Islet of Langerhans (tissue), 1 donor: ENCODE data around the gene PRM1.

Source experiments
- FAIRE-seq: peaks from one replicate; lab custom pipeline; 2011; peaks lifted over from hg19 to GRCh38; lab: Jason Lieb, UNC

Gene PRM1

DNA sequence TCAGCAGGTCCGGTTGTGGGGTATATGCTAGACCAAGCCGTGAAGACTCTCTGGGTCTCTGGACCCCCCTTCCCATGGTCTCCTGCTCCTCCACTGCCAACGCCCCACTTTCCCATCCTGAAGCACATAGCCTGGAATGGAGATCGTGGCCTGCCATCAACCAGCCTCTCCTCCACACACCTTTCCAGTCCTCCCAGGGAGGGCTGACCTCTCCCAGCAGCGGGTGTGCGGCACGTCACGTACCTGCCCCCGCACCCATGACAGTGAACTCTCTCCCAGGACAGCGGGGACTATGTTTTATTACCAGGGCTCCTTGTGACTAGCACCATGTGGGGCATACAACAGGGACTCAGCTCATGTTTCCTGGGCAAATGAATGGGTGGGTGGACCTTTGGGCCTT, 9.5 kb downstream of the PRM1 start:
- FAIRE-seq: no peak

DNA sequence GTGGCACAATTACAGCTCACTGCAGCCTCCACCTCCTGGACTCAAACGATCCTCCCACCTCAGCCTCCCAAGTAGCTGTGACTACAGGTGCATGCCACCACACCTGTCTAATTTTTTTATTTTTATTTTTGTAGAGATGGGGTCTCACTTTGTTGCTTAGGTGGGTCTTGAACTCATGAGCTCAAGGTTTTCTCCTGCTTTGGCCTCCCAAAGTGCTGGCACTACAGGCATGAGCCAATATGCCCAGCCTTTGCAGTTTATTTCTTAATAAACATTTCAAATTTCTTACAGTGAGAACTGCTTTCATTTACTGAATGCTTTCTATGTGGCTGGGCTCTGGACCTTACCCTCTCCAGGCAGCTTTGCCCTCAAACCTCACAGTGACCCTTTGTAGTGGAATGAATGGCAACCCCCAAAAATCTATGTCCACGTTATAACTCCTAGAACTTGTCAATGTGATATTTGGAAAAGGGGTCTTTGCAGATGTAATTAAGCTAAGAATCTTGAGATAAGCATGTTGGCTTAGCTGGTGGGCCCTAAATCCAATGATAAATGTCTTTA, 10.4 kb downstream of the PRM1 start:
- no peak for FAIRE-seq

DNA sequence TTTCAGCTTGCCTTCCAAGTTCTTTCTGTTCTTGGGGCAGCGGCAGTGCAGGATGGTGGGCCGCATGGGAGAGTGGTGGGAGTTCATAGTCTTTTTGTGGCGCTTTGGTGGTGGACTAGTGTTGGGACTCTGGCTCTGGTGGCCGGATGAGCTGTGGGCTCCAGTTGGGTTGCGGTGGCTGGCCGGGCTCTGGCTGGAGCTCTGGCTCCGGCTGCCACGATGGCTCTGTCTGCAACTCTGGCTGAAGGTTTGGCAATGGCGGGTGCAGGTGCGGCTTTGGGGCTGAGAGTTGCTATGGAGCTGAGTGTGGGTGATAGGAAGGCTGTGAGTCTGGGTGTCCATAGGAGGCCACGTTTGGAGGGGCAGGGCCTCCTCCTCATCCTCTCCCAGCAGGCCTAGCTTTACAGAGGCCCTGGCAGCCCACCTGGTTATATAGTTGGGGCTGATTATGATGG, 12.2 kb downstream of the PRM1 start, which contains the start of gene TNP2:
Gene TNP2 (minus strand): TSS at position 405 of the 455 bp plus-strand sequence. CDS start 63 bp downstream, at position 342.
- no peak for FAIRE-seq

DNA sequence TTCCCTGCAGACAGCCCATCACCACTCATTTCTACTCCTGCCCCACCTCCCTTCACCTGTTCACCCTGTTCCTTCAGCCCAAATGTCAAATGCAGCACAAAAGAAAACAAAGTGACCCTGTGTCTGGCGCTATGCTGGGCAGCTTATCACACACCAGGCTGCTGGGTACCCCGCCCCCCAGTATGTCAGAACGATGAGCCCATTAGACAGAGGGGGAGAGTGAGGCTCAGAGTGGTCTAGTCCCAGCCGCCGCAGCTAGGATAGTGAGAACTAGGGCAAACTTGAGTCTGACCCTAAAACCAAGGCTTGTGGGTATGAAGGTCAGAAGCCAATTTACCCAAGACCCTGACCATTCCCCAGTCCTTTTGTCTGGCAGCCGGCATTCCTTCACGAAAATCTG, 16.0 kb downstream of the PRM1 start:
- no peak for FAIRE-seq

DNA sequence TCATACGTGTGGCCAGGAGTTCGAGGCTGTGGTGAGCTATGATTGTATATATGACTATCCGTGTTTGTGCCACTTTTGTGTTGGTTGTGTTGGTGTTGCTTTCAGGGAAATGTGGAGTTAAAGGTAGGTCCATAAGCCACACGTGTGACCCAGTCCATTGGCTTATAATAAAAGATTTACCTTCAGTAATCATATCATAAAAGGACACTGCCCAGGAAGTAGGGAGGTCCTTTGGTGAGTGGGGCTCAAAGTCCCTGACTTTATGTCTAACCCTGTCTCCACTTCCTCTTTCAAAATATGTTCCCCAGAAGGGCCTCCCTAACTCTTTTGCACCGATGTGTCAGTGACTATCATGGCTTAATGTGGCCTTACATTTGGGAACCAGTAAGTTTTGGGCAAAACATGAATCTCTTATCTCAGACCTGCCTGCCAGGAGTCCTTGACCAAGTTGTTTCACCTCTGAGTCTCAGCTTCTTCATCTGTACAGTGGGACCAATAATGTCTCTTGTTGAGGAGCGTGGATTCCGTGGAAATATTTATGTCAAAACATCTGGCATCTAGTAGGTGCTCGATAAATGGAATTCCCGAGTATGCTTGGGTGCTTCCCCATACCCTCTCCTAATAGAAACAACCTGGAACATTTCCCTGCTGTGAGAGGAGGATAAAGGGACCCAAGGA, 16.8 kb downstream of the PRM1 start:
- FAIRE-seq: no peak

DNA sequence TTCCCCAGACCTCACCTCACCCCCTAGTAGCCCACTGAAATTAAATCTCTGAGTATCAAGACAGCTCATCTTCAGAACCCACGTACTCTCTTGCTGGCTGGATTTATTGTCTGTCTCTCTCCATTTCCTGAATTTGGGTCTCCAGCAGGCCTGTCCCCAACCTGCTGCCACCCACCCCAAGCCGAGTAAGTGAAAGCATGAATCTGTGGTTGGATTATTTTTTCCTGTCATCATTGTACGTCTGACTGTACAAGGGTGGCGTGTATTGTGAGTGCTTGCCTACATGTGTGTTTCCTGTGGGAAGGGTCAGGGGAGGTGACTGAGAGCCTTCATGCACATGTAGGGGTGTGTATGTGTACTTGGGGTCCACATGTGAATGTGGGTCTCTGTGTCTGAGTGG, 17.4 kb downstream of the PRM1 start:
- FAIRE-seq: no peak

DNA sequence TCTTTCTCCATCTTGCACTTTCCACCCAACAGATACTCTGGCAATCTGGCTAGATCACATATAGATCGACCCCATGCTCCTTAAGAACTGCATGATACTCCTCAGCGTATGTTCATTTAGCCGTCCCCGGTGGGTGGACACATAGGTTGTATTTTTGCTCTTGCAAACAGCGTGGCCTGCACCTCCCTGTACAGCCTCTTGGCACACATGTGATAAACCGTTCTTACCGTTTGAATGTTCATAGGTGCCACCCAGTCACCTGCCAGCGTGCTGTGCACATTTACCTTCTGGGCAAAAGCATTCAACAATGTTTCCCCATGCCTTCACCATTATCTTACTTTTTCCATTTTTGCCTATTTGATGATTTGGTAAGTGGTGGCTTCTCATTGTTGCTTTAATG, 18.2 kb downstream of the PRM1 start:
- FAIRE-seq: no peak

DNA sequence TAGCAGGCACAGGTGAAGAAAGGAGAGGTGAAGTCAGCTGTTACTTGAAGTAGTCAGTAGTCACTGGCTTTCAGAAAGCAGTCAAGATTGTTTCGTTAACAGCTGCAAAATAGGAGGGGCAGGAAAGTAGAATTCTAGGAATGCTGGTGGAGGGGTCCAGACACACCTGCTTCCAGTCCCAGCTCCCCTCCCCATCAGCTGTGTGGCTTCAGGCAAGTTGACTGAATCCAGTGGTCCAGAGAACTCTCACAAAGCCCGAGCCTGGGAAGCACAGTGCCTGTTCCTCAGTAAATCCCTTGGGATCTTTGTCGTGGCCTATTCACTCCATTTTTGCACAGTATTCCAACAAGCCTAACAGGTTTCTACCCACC, 20.5 kb downstream of the PRM1 start:
- FAIRE-seq: no peak

DNA sequence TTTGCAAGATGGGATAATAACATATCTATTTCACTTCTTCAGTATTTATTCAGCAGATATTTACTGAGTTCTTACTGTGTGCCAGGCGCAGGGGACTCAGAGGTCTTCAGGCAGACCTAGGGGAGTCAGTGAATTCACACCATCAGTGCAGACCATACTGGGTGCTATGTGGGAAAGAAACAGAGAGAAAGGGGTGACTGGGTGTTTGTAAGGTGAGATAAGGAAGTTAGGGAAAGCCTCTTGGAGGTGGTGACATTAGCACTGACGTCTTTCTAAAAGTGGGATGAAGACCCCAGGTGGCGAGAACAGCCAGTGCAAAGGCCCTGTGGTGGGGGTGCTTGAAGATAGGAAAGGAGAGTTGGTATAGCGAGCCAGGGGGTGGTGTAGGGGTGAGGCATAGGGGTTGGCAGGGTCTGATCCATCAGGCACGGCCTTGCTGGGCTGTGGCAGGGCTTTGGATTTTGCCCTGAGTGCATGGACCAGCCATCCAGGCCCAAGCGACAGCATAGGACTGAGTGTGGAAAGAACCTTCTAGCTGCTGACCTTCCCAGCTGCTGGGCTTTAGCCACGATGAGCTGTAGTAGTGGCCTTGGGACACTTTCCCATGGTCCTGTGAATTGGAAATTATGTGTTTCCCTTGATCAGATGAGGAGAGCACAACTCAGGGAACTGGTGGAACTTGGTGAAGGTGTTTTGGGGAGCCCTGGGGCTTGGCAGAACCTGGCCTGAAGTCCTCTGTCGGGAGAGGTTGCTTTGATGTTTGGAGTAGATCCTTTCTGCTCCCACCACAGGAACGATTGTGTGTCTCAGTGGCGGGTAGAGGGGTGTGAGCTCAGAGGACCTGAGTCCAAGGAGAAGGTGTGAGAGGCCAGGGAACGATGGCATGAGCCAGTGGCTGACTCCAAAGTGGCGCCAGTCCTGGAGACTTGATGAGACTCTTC, 21.2 kb downstream of the PRM1 start:
- no peak for FAIRE-seq

DNA sequence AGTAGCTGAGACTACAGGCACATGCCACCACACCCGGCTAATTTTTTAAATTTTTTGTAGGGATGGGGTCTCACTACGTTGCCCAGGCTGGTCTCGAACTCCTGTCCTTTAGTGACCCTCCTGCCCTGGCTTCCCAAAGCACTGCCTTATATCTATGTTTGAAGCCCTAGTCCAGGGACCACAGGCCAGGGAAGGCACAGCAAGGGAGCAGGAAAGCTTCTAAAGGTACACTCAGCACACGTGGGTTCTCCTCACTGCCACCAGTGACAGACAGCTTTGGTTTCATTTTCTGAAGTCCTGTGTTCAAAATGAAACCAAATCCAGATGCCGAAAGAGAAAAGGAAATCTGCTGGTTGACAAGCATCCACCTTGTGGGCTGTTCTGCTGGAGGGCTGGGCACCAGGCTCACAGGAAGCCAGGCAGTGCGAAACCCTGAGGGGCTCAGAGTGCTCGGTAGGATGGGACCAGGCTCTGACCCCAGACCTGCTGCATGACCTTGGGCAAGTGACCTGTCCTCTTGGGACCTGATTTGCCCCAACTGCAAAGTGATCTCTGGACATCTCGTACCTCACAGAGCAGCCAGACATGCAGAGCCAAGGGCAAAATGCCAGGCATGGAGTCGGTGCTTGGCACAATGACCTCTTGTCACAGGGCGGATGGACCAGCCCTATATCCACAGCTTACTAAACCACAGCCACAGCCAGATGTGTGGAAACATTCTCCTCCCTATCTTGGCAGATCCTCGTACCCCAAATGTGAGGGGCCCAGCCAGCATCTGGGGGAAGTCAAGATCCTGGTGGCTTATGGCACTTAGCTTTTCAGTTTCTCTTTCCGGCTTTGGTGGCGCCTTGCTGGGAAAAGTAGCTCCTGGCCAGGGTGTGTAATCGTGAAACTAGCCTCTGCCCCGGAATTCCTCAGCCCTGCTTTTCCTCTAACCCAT, 22.3 kb downstream of the PRM1 start:
- FAIRE-seq: no peak

DNA sequence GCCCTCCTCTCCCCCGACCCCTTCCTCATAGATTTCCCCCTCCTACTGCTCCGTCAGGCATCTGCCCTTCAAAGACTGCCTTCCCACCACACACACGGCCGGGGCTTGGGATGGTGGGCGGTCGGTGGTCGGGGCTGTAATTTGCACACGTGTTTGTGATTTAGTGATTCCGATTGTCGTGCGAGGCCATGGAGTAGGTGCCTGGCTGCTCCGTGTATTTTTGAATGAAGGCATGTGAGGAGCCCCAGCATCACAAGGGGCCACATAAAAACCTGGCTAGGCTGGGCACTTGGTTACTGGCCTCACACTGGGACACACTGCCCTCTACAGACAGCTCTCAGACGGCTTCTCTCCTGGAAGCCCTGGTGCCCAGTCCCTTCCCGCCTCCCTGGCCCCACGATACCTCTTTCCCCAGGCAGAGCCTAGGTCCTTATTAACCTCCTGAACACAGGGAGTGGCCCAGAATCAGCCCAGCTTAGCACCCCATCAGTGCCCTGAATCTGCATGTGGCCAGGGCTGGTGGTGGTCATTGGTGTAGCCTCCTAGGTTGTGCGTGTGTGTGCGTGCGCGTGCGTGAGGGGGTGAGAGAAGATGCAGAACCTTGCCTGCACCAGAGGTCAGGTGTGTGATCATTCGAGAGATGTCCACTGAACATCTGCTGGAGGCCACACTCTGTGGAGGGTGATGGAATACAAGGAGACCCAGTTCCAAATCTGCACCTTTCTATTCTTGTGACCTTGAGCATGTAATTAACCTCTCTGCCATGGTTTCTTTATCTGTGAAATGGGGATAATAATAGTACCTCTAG, 23.8 kb downstream of the PRM1 start:
- no peak for FAIRE-seq

DNA sequence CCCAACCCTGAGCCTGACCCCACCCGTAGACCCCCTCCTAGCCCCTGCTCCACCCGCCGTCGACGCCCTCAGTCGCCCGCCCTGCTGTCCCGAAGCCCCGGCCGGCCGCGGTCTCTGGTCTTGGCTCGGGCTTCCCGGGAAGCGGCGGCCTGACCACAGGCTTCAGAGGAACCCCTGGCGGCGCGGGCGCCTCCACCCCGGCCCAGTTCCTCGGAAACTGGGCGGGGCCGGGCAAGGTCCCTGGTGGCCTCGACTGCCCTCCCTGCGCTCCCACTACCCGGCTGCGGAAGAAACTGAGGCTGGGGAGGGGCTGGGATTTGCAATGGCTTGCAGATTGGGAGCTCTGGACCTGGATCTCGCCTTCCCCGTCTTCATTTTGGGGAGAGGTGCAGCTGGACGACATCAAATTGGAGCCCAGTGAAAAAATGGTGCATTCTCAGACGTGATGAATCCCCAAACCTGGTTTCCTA, 24.4 kb downstream of the PRM1 start:
- FAIRE-seq: no peak

DNA sequence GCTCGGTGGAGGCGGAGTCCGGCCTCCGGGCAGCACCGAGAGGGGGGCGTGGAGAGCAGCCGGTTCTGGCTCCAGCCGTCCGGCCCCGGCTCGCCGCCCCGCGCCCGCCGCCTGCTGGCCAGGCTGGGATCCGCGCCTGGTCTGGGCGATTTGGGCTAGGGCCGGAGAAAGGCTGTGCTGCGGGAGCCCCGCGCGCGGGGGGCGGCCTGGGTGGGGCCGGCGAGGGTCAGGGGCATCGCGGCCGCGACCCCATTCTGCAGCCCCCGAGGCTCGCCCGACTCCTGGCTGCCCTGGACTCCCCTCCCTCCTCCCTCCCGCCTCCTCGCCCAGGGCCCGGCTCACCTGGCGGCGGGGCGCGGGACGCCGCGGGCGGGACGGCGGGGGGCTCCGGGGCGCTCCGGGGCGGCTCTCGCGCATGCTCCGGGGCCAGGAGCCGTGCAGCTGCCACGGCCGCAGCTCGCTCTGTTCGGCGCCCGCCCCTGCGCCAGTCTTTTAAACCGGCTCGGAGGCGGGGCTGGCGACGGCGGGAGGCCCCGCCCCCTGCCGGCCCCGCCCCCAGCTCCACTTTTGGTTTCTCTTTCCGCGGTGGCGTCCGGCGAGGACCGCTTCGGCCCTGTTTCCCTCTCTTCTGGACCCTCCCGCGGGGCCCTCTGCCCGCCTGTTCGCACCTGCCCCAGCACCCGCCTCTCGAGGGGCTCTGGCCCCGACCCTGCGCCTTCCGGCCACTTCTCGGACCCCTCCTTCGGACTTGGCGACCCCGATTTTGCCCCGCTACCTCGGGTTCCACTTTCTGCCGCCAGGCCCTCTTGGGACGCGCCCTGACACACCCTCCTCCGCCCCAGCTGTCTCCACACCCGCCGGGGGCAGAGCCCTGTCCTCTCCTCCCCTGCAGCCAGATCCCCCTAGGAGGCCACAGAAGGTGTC, 25.1 kb downstream of the PRM1 start, which contains the start of gene SOCS1:
Gene SOCS1 (minus strand): TSS at position 468 of the 924 bp plus-strand sequence. CDS start 726 bp downstream, outside the sequence.
- FAIRE-seq: no peak

DNA sequence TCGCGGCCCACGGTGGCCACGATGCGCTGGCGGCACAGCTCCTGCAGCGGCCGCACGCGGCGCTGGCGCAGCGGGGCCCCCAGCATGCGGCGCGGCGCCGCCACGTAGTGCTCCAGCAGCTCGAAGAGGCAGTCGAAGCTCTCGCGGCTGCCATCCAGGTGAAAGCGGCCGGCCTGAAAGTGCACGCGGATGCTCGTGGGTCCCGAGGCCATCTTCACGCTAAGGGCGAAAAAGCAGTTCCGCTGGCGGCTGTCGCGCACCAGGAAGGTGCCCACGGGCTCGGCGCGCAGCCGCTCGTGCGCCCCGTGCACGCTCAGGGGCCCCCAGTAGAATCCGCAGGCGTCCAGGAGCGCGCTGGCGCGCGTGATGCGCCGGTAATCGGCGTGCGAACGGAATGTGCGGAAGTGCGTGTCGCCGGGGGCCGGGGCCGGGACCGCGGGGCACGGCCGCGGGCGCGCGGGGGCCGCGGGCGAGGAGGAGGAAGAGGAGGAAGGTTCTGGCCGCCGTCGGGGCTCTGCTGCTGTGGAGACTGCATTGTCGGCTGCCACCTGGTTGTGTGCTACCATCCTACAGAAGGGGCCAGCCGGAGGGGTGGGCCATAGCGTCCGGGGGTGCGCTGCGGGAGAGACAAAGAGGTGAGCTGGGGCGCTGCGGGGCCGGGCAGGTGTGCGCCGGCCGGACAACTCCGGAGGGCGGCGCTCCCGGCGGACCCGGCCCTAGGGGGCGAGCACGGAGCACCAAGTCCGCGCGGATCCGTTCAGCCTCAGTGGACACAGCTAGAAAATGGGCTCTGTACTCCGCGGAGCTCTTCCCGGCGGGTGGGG, 26.0 kb downstream of the PRM1 start:
- no peak for FAIRE-seq

DNA sequence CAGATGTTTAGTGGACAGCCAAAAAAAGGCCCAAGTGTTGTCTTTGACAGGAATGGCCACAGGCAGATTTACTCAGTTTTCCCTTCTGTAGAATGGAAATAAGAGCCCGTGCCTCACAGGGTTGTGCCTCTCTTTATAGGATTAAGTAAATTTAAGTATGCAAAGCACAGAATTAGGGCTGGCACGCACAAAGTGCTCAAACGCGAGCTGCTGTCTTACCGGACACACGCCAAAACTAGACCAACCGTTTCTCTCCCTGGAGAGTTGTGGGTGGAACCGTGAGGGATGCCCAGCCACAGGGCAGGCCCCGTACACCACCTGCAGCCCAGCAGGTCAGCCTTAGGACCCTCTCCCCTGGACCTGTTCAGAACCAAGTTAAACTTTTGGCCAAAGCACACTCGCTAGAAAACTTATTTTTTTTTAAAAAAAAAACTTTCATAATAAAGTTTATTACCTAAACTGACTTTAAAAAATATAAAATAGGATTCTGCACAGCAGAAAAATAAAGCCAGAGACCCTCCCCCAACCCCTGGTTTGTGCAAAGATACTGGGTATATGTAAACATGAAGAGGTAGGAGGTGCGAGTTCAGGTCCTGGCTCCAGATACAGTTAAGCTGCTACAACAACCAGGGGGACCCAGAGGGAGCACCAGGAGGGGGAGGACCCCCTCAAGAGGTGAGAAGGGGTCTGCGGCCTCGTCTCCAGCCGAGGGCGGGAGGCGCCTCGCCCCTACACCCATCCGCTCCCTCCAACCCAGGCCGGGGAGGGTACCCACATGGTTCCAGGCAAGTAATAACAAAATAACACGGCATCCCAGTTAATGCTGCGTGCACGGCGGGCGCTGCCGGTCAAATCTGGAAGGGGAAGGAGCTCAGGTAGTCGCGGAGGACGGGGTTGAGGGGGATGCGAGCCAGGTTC, 26.9 kb downstream of the PRM1 start:
- FAIRE-seq: no peak

DNA sequence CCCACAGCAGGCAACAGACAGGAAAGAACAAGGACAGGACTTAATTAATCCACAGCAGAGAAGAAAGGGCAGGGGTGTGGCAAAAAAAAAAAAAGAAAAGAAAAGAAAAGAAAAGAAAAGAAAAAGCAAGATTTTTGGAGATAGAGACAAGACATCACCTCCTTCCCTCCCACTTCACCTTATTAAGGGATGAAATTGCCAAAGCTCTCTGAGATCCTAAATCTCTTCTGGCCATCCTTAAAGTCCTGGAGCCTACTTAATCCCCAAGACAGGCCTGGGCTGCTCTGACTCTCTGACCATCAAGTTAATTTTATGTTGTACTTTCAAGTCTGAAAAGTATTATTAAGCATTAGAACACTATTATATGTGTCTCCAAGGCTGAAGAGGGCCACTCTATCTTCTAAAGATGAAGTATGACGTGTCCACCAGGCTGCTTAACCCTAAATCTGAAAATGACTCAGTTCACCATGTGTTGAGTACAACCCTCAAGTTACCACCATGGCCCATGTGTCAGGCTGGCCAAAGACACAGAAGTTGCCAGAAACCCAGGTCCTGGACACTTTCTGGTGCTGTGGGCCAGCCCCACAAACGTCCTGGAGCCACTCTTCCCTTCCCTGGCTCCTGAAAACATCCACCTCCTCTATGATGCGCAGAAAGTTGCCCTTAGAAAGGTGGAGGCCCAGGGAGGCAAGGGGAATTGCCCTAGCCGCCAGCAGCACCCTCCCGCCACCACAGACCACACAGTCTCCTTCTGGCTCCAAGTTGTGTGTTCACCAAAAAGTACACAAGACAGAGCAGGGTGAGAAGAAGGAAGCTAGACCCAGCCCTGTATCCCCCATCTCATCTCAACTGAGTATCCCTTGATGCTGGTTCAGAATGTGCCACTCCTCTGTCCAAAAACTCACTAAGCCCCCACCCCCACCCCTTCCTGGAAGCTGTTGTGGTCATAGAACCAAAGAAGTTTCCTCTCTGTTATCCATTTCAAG, 27.8 kb downstream of the PRM1 start:
- no peak for FAIRE-seq
